HFF-Myc (cell line): ENCODE results near the gene BPIFB4.

Experiments
- DNase-seq: peaks from one replicate; pipeline ENCODE4 v3.0.0-alpha.2; 2011; ENCODE audit warnings: low read depth; ENCODE audit errors: extremely low read depth
- H3K4me3 ChIP-seq: replicated peaks from 2 replicates; pipeline ENCODE4 v1.5.1; 2011; ENCODE audit warnings: low read depth, mild to moderate bottlenecking, control low read depth, low read length
- TF ChIP-seq, protein P1 (sequence below): IDR thresholded peaks from 2 replicates; pipeline ENCODE4 v1.5.1; 2012; ENCODE audit warnings: mild to moderate bottlenecking, low read depth, low read length, control low read depth; ENCODE audit errors: missing control alignments

Gene BPIFB4

DNA sequence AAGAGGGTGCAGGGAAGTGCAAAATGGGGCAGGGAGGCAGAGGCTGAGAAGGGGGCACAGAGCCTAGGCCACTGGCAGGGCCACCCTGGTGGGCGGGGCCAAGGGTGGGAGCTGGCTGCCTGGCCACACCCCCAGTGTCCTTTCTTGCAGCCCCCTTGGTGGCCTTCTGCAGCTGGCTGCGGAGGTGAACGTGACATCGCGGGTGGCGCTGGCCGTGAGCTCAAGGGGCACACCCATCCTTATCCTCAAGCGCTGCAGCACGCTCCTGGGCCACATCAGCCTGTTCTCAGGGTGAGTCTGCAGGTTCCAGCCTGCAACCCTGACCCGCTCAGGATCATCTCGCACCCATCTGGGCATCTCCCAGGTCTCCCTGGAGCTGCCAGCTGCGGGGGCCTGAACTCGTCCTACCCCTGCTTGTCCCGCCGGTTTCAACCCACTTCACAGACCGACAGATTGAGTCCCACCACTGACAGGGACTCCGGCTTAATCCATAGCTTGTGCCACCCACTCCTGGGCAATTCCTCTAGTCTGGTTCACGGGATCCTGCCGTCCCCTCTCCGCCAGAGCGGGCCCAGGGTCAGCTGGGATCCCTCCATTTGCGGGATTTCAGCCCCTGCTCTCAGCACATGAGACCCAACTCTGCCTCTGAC lies 19.6 kb upstream of the BPIFB4 start:
- DNase-seq = no peak
- TF ChIP-seq, protein P1, sequence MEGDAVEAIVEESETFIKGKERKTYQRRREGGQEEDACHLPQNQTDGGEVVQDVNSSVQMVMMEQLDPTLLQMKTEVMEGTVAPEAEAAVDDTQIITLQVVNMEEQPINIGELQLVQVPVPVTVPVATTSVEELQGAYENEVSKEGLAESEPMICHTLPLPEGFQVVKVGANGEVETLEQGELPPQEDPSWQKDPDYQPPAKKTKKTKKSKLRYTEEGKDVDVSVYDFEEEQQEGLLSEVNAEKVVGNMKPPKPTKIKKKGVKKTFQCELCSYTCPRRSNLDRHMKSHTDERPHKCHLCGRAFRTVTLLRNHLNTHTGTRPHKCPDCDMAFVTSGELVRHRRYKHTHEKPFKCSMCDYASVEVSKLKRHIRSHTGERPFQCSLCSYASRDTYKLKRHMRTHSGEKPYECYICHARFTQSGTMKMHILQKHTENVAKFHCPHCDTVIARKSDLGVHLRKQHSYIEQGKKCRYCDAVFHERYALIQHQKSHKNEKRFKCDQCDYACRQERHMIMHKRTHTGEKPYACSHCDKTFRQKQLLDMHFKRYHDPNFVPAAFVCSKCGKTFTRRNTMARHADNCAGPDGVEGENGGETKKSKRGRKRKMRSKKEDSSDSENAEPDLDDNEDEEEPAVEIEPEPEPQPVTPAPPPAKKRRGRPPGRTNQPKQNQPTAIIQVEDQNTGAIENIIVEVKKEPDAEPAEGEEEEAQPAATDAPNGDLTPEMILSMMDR = no peak
- no peak overlapping the region for H3K4me3 ChIP-seq

DNA sequence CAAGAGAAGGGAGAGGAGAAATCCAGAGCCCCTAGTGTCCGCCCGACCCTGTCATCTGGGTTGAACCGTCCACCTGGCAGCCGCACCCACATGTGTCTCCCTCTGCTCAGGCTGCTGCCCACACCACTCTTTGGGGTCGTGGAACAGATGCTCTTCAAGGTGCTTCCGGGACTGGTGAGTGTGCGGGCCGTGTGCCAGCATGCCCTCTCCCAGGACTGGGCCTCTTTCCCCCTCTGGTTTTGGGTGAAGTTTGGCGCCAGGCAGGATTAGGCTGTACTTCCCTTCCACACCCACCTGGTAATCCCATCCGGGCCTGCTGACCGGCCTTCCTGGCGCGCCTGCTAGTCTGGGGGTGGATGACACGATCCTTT lies 17.8 kb upstream of the BPIFB4 start:
- DNase-seq = no peak
- TF ChIP-seq, protein P1 = no peak
- H3K4me3 ChIP-seq = no peak overlapping the region

DNA sequence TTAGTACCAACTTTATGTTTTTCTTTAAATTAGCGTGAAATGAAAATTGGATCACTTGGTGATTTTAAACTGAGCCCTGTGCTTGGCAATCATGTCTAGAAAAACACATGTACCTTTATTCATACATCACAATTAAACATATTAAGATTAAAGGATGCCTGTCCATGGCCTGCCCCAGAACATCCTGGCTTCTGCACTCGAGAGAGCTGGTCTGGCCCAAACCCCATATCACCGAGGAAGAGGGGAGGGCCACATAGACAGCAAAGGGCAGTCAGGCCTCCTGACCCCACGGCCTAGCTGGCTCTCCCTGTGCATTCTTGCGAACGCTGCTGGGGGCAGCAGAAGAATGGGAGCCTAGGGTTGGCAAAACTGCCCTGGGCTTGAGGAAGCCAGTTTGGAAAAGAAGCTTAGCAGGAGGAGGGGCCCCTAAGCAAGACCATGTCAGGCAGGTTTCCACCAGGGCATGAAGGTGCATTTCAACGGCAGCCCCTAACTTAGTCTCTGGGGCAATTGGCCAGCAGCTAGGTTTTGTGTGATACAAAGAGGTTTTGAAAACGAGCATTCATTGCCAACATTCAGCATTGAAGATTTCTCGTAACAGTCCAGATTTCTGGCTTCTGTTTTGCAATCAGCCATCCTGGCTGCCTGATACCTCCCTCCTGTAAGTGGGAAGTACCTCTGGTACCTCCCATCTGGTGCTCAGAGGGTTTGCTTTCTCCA lies 17.2 kb upstream of the BPIFB4 start:
- H3K4me3 ChIP-seq = no peak overlapping the region
- DNase-seq = no peak
- TF ChIP-seq, protein P1 = no peak

DNA sequence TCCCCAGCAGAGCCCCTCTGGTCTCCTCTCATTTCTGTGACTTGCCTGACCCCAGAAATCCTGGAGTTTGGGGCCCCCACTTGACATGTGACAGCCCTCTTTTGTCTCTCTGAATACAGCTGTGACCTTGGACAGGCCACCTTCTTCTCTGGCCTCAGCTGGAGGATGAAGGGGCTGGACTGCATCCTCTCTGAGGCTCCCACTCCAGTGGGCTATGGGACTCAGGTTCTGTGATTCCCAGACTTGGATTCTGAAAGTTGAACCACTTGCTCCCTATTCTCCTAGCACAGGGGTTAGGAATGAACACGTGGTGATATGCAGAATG lies 16.7 kb upstream of the BPIFB4 start:
- no peak overlapping the region for H3K4me3 ChIP-seq
- no peak for DNase-seq
- TF ChIP-seq, protein P1 = no peak

DNA sequence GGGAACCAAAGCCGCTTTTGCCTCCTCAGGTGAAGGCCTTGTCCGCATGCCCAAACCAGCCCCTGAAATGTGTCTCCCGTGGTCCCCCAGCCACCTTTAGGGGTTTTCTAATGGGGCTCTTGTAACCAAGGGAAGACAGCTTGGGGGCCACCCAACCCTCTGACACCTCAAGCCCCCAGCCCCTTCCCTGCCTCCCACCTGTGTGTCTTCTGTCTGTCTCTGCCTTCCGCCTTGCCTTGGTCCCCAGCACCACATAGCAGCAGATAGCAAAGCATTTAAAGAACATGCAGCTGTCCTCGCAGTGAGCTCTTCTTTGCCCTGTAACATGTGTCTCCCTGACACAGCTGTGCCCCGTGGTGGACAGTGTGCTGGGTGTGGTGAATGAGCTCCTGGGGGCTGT lies 16.2 kb upstream of the BPIFB4 start:
- H3K4me3 ChIP-seq = no peak overlapping the region
- TF ChIP-seq, protein P1 = no peak
- no peak for DNase-seq

DNA sequence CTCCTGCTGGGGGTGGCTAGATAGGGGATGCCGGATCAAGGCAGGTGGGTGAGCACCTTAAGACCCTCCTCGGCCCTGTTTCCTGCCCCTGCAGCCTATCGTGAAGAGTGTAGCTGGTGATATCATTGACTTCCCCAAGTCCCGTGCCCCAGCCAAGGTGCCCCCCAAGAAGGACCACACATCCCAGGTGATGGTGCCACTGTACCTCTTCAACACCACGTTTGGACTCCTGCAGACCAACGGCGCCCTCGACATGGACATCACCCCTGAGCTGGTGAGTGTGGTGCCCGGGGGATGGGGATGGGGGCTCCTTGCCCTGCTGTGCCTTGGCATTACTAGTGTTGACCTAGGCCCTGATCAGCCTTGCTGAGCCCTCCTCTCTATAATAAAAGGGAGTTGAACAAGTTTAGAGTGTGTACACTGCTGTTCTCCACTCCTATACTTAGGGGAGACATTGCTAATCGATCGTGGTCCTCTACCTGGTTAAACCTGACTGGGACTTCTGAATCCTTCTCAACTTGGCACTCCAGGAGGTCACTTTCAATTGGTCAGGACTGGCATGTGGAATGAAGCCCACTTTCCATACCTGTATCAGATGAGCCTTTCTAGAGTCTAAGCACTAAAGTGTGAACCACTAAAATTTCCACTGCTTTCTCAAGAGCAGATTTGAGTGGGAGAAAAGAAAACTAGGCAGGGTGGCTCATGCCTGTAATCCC lies 14.7 kb upstream of the BPIFB4 start:
- no peak overlapping the region for H3K4me3 ChIP-seq
- DNase-seq = no peak
- TF ChIP-seq, protein P1 = no peak
